RWPE1 (cell line): Measurements from ENCODE around the gene KCNIP1.

Experiments used
- CTCF ChIA-PET: fragments of 350-600 bp; sonication (Branson Sonifier 250); formaldehyde crosslinking; extraction: SDS; loops from one replicate; lab custom pipeline; 2021; lab: Yijun Ruan, JAX
- POLR2A ChIA-PET: fragments of 400-600 bp; formaldehyde crosslinking; extraction: SDS; loops from one replicate; lab custom pipeline; 2020; ENCODE audit warnings: antibody characterized with exemption; ENCODE audit not compliant: low non-redundant PET; lab: Yijun Ruan, JAX
- DNase-seq: peaks from one replicate; pipeline ENCODE4 v3.0.0; 2012; ENCODE audit warnings: low spot score
- H3K27ac ChIP-seq: fragments of 450-650 bp; 2 replicates; pipeline ENCODE4 v1.5.1; 2017
- TF ChIP-seq, protein P1 (sequence below): fragments of 450-650 bp; conservative IDR thresholded peaks from 2 replicates; pipeline ENCODE4 v1.5.1; 2017; ENCODE audit warnings: low read depth, mild to moderate bottlenecking

Gene KCNIP1

DNA sequence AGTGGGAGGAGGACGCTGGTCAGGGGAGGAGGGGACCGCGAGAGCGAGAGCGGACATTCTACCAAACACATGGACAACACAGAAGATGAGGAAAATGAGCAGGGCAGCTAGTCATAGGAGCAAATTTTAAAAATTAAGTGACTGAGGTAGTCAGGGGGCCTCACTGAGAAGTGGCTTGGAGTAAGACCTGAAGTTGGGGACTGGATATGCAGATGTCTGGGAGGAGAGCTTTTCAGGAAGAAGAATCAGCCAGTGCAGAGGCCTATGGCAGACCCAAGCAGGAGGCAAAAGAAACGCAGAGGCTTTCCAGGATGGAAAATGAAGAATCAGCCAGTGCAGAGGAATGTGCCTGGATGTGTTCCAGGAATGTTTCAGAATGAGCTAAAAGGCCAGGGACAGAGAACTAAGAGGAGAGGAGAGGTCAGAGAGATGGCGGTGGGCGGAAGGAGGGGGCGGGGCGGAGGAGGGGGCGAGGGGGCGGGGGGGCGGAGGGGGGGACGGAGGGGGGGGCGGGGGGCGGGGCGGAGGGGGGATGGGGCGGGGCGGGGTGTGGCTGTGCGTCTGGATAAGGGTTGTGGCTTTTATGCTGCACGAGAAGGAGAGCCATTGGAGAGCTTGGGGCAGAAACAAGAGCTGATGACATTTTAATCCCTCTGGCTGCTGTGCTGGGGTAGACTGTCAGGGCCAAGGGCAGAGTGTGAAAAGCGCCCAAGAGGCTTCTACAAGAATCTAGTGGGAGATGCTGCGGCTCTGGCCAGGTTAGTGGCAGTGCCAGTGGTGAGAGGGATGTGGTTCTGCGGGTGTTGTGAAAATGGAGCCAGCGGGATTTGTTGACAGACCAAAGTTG is 129.6 kb downstream of the KCNIP1 start:
- H3K27ac ChIP-seq = peak overlapping the region; percentile 72
- ChIA-PET POLR2A (no interaction called here), CTCF (interaction anchor here (0.6 to 7.0 kb wide), 21 partner anchors 9 to 598 kb away, joined by 3 to 92 read pairs (median 4); no protein-coding TSS in a partner anchor)
- DNase-seq = peak; percentile 69
- TF ChIP-seq, protein P1, sequence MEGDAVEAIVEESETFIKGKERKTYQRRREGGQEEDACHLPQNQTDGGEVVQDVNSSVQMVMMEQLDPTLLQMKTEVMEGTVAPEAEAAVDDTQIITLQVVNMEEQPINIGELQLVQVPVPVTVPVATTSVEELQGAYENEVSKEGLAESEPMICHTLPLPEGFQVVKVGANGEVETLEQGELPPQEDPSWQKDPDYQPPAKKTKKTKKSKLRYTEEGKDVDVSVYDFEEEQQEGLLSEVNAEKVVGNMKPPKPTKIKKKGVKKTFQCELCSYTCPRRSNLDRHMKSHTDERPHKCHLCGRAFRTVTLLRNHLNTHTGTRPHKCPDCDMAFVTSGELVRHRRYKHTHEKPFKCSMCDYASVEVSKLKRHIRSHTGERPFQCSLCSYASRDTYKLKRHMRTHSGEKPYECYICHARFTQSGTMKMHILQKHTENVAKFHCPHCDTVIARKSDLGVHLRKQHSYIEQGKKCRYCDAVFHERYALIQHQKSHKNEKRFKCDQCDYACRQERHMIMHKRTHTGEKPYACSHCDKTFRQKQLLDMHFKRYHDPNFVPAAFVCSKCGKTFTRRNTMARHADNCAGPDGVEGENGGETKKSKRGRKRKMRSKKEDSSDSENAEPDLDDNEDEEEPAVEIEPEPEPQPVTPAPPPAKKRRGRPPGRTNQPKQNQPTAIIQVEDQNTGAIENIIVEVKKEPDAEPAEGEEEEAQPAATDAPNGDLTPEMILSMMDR = peak; percentile 3

DNA sequence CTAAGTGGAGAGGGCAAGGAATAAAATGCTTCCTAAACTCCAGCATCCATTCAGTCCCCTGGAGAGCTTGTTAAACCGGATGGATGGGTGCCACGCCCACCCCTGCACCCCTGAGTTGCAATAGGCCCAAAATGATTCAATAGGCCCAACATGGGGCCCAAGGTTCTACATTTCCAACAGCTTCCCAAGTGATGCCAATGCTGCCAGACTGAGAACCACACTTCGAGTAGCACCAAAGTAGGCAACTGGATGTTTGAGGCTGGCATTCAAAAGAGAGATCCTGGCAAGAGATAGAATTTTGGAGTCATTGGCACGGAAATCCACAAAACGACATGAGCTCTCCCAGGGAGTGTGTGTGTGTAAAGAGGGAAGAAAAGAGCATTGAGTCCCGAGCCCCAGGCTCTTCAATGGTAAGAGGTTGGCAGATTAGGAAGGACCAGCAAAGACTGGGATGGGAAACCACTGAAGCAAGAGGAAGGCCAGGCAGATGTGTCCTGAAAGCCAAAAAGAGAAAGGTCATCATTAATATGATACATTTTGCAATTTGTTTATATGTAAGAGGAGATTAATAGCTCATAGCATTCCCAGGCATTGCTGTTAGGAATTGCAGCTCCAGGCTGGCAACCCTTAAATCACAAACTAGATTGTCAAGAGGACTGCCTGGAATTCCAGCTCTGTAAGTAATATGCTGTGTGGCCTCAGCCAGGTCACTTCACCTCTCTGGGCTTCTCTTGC is 130.6 kb downstream of the KCNIP1 start:
- DNase-seq = no peak
- CTCF ChIA-PET = interaction anchor here (0.6 to 7.0 kb wide), 7 partner anchors 10 to 207 kb away, joined by 3 to 92 read pairs (median 4); no protein-coding TSS in a partner anchor
- TF ChIP-seq, protein P1 = no peak
- peak overlapping the region; percentile 72 for H3K27ac ChIP-seq
- POLR2A ChIA-PET = no interaction called here

DNA sequence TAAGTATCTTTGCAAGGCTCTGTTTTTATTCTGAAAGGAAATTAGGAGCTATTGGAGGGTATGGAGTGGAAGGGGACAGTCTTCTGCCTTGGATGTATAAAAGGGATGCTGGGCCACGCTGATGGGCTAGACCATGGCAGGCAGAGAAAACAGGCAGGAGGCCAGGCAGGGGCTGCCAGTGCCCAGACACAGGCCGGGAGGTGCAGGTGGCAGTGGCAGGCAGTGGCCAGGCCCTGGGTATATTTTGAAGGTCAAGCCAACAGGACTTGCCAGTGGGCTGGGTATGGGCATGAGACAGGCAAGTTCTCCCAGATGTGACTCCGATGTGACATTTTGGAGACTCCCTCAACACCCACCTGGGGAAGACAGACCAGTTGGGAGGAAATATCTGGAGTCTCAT is 131.9 kb downstream of the KCNIP1 start:
- ChIA-PET POLR2A (no interaction called here), CTCF (interaction anchor here (0.6 to 7.0 kb wide), 3 partner anchors 33 to 201 kb away, joined by 3 to 92 read pairs (median 5); no protein-coding TSS in a partner anchor)
- no peak for DNase-seq
- TF ChIP-seq, protein P1 = no peak
- H3K27ac ChIP-seq = no peak overlapping the region

DNA sequence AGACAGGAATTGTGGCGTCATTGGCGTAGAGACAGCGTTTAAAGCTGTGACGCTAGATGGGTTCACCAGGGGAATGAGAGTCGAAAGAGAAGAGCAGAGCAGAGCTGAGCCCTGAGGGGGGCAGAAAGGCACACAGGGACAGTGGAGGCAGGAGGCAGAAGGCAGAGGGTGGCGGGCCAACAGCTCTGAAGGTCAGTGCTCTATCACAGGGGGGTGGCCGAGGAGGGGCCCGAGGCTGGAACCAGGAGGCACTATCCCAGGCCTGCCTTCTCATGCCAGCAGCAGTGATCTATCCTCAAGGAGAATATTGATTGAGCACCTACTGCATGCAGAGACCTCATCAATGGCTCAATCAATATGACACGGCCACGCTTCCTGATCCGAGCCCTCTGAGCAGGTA is 132.4 kb downstream of the KCNIP1 start:
- ChIA-PET CTCF (interaction anchor here (1.8 to 7.0 kb wide), 2 partner anchors 155 to 202 kb away, joined by 5 to 92 read pairs; no protein-coding TSS in a partner anchor), POLR2A (no interaction called here)
- DNase-seq = no peak
- no peak overlapping the region for H3K27ac ChIP-seq
- TF ChIP-seq, protein P1 = no peak

DNA sequence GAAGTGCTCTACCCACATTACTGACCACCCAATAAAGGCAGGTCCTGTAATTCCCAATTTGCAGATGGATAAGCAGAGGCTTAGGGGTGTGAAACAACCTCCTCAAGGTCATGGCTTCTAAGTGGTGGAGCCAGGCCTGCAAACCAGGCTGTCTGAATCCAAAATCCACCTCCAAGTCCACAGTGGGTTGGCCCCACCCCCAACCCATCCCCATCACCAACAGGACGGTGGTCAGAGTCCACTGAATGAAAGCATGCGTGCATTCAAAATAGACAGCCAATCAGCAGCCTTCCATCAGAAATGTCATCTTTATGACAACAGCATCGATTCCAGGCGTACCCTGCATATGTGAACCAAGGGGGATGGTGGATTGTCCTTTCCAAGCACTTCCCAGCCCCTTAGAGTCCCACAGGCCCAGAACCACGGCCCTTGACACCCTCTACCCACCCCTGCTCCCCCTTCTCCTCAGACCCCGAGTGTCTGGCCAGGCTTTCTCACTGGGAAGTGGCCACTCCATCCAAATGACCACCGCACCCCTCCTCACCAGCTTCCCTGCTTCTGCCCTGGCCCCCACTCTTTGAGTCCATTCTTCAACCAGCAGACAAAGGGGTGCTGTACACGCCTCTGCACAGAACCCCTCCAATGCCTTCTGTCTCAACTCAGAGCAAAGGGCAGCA is 133.1 kb downstream of the KCNIP1 start:
- no peak for DNase-seq
- TF ChIP-seq, protein P1 = no peak
- ChIA-PET CTCF (interaction anchor here (1.8 to 7.0 kb wide), 2 partner anchors 154 to 202 kb away, joined by 5 to 92 read pairs; no protein-coding TSS in a partner anchor), POLR2A (no interaction called here)
- H3K27ac ChIP-seq = no peak overlapping the region
